IPS-NIHi7 (cell line): ENCODE measurements around the gene RPRD1A.
"Not testable (repeated sequence)": the region's sequence is repeated elsewhere in the genome, so short reads cannot be mapped to it uniquely, and the experiment has no call there.

Experiments
- DNase-seq: peaks from one replicate; pipeline ENCODE4 v3.0.0; 2012; ENCODE audit warnings: mixed read lengths; ENCODE audit errors: extremely low spot score

Gene RPRD1A

GRCh38 chr18:36031903-36032302 is 35.5 kb downstream of the RPRD1A start:
- DNase-seq, result no peak

DNA sequence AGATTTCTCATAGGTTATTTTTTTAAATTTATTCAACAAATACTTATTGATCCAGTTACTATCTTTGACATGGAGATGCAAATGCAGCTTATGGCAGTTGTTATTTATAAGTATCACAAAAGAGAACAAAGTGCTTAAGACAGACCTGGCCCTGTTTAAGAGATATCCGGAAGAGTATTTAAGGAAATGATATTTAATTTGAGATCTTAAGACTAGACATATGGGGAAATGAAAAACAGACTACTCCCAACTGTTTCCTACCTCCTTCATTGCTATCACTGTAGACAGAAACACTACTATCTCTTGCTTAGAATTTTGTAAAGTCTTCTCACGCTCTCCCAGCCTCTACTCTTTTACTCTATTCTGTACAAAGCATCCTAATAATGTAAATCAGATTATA is 36.0 kb downstream of the RPRD1A start:
- DNase-seq, result no peak

DNA sequence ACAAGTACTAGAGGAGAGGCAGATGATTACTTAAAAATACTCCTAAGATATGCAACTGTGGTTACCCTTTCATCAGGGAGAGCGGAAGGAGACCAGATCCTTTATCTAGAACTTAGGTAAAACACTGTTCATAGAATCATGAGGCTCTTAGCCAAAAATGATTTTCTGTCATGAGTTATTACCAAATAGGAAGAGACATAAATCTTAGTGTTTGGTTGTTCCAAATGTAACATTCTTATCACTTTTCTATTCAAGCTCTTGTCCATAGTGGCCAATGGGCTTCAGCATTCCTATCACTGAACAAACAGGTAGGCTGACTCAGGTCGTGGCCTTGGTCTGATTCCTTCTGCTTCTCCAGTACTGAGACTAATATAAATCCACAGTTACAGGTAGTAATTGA is 38.5 kb downstream of the RPRD1A start:
- no peak for DNase-seq

DNA sequence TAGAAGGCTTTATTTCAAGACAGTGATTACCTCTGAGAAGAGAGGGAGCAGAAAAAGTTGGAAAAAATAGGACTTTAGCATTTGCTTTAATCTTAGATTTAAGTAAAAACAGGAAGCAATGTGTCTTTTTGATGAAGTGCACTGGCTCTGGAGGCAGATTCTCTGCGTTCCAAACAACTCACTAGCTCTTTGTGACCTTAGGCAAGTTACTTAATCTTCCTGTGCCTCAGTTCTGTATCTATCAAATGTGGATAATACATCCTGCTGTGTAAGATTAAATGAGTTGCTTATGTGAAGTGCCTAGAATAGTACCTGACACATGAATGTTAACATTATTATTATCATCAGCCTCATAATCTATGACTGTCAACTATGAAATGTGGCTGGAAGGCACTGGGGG is 42.3 kb downstream of the RPRD1A start:
- no peak for DNase-seq

DNA sequence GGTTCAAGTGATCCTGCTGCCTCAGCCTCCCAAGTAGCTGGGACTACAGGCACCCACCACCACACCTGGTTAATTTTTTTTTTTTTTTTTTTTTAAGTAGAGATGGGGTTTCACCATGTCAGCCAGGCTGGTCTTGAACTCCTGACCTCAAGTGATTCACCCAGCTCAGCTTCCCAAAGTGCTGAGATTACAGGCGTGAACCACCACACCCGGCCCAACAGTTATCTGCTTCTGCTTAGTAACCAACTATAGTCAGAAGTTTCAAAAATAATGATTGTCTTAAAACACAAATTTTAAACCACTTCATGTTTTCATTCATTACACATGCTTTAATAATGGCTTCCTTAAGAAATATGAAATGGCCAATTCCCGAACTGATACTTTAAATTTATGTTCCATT is 43.1 kb downstream of the RPRD1A start:
- DNase-seq, result not testable (repeated sequence)

- no peak for DNase-seq
Observed at GRCh38 chr18:36023336-36023735, 44.0 kb downstream of the RPRD1A start.

DNA sequence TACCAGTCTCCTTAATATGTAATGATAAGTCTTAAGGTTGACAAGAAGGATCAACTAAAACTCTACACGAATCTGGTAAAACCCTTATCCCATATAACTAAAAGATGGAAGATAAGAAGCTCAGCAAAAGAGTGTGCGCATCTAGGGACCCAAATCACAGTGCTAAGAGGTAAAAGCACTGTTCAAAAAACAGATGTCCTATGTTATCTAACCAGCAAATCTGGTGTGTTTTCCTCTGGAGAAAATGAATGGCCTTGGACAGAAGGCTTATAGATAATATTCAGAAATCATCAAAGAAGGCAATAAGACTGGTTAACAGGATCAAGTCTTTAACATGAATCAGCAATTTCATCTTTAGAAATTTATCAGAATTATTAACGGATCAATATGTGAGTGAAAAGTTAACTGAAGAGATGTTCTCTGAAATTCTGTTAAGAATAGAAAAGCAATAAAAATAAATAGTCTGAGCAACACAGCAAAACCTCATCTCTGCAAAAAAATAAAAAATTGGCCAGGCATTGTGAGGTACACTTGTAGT is 47.1 kb downstream of the RPRD1A start:
- no peak for DNase-seq

- DNase-seq, result no peak
Observed at GRCh38 chr18:36017232-36017631, 50.1 kb downstream of the RPRD1A start.

DNA sequence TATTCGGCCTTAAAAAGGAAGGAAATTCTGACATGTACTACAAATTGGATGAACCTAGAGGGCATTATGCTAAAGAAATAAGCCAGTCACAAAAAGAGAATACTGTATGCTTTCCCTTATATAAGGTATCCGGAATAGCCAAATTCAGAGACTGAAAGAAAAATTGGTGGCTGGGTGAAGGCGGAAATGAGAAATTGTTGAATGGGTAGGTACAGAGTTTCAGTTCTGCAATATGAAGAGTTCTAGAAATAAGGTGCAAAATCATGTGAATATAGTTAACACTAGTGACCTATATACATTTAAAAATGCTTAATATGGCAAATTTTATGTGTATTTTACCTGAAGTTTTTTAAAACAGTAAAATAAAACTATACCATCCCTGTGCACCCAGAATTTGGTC is 51.7 kb downstream of the RPRD1A start:
- no peak for DNase-seq

GRCh38 chr18:36012891-36013290 is 54.5 kb downstream of the RPRD1A start:
- no peak for DNase-seq

GRCh38 chr18:36009214-36009613 is 58.1 kb downstream of the RPRD1A start:
- DNase-seq, result no peak

GRCh38 chr18:36006997-36007396 is 60.4 kb downstream of the RPRD1A start:
- DNase-seq, result no peak

GRCh38 chr18:35999925-36000324 is 67.4 kb downstream of the RPRD1A start:
- DNase-seq, result no peak

GRCh38 chr18:35998967-35999366 is 68.4 kb downstream of the RPRD1A start:
- DNase-seq, result no peak

DNA sequence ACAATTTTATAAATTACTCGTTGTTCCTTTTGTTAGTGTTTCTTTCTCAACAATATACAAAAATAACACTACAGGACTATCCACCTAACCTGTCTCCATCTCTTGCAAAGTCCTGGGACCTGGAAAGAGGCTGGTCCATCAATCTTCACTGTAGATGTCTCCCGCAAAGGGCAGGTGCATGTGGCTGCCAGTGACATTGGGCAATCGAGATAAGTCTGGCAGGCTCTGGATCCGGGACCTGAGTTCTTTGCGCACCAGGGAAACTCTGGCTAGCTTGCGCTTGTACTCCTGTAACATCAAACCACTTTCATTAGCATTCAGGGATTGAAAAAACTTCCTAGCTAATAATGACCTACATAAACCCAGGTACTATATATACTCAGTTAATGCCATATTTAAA is 74.3 kb downstream of the RPRD1A start:
- DNase-seq, result no peak

GRCh38 chr18:35991696-35992095 is 75.7 kb downstream of the RPRD1A start:
- DNase-seq, result no peak

- no peak for DNase-seq
Observed at GRCh38 chr18:35983818-35984217, 83.5 kb downstream of the RPRD1A start.

- no peak for DNase-seq
Observed at GRCh38 chr18:35983147-35983546, 84.2 kb downstream of the RPRD1A start.

GRCh38 chr18:35982409-35983114 is 84.8 kb downstream of the RPRD1A start:
- DNase-seq, result no peak

- DNase-seq, result no peak
Observed at GRCh38 chr18:35979112-35979511, 88.2 kb downstream of the RPRD1A start.

DNA sequence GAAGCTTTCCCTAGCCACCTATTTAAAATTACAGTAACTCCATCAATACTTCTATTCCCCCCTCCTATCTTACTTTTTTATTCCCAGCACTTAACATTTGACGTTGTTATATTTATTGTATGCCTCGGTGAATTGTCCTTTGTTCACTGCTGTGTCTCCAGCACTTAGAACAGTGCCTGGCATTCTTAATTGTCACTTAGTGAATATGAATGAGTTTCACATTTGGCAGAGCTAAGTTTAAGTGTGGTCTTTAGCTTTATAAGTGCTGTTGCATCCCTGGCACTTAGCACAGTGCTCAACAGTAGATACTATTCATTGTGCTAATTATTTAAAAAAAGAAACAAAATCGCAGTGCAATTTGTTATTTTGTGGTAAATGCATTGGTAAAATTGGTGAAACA is 93.2 kb downstream of the RPRD1A start:
- no peak for DNase-seq

DNA sequence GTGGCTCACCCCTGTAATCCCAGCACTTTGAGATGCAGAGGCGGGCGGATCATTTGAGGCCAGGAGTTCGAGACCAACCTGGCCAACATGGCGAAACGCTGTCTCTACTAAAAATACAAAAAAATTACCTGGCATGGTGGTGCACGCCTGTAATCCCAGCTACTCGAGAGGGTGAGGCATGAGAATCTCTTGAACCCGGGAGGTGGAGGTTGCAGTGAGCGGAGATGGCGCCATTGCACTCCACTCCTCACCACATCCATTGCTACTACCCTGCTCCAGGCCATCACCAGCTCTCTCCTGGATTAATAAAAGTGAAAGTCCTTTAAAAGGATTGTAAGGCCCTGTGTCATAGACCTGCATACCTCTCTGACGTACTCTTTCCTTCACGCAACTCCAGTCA is 93.7 kb downstream of the RPRD1A start:
- no peak for DNase-seq

- peak; percentile 98 for DNase-seq
Observed at GRCh38 chr18:35972197-35973000, 95.0 kb downstream of the RPRD1A start, which contains the start of gene RMP24. Gene RMP24, plus strand, starts transcription at chr18:35972679.
